Activated CD4-positive, alpha-beta T cell treated with anti-CD3 and anti-CD28 coated beads for 36 hours (primary cell): ENCODE measurements around the gene PROM1. TPM values are rescaled to one million over a fixed set of nuclear protein-coding genes. Genes with fewer than 3 reads are reported as not detected.

Experiments used
- ATAC-seq: fragments of 200-7000 bp; cut with Tn5 transposase; one replicate; pipeline ENCODE4 v1.10.0; 2021; ENCODE audit warnings: mild to moderate bottlenecking, moderate library complexity
- CTCF ChIA-PET: fragments of 350-600 bp; sonication (Branson Sonifier 250); formaldehyde crosslinking; loops from one replicate; lab custom pipeline; 2021; ENCODE audit warnings: antibody characterized with exemption; lab: Charles Lee
- POLR2A ChIA-PET: fragments of 350-600 bp; sonication (Branson Sonifier 250); formaldehyde crosslinking; loops from one replicate; lab custom pipeline; 2021; ENCODE audit warnings: antibody characterized with exemption, inconsistent platforms; lab: Charles Lee
- DNase-seq: peaks from one replicate; pipeline ENCODE4 v3.0.0-alpha.2; 2020
- H3K27ac Mint-ChIP-seq: one replicate; pipeline ENCODE4 v1.8.0; 2021; ENCODE audit warnings: mixed read lengths
- H3K27me3 Mint-ChIP-seq: one replicate; pipeline ENCODE4 v1.8.0; 2021; ENCODE audit warnings: mixed read lengths
- H3K36me3 Mint-ChIP-seq: one replicate; pipeline ENCODE4 v1.8.0; 2021; ENCODE audit warnings: low read depth, mixed read lengths
- H3K4me1 Mint-ChIP-seq: one replicate; pipeline ENCODE4 v1.8.0; 2021; ENCODE audit warnings: mixed read lengths
- H3K4me3 Mint-ChIP-seq: one replicate; pipeline ENCODE4 v1.8.0; 2021; ENCODE audit warnings: mild to moderate bottlenecking, moderate library complexity, mixed read lengths
- H3K9me3 Mint-ChIP-seq: one replicate; pipeline ENCODE4 v1.8.0; 2021; ENCODE audit warnings: low read depth, mixed read lengths
- intact Hi-C, 2 experiments: fragments of 100-400 bp; cut with DNase I in 1 of 2; cut with micrococcal nuclease in 1 of 2; formaldehyde crosslinking; loops; one replicate each; pipeline versions ENCODE4 v1.14.2 to v1.15.1; 2022 to 2024; cut with DNase I, micrococcal nuclease
- total RNA-seq, 2 experiments: library from RNA; stranded (reverse); gene quantifications; one replicate each; pipeline ENCODE4 v1.2.3, GENCODE V29; 2021

The PROM1 gene
- total RNA-seq, 2 experiments from 2014 or later, result 0.16 to 0.35 TPM

DNA sequence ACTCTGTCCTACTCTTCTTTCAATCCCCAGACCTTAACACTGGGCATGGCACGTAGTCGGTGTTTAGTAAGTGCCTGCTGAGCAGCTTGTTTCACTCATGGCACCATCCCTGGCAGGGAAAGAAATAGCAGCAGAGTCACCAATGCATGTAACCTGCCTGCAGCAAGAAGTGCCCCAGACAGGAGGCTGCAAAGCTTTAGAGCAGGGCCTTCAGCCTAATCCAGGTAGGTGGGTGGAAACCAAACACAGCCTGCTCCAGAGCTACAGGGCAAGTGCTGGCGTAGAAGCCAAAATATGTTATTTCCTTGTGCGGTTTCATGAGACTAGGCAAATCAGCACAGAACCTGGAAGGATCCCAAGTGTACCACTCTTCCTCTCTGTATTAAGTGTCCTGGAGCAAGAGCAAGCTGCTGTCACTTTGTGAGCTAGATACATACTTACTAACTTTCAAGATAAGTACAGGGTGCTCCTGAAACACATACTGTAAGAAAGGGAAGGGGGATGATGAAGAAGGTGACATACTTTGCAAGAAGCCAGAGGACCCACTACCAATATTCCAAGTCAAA, 5.5 kb downstream of the PROM1 start:
- no peaks in the 10 kb centered on the region for H3K9me3 Mint-ChIP-seq
- H3K27me3 Mint-ChIP-seq, result peaks cover 43% of the 10 kb centered on the region
- POLR2A ChIA-PET, result no interaction called here
- H3K4me1 Mint-ChIP-seq, result peaks cover 19% of the 10 kb centered on the region
- H3K36me3 Mint-ChIP-seq, result no peaks in the 10 kb centered on the region
- no peak overlapping the region for H3K4me3 Mint-ChIP-seq
- no peak overlapping the region for H3K27ac Mint-ChIP-seq
- CTCF ChIA-PET, result interaction anchor here (0.8 kb wide), 2 partner anchors 45 to 128 kb away, joined by 3 to 5 read pairs; no protein-coding TSS in a partner anchor
- intact Hi-C loops, result no loop called here
- DNase-seq, result no peak
- ATAC-seq, result no peak

DNA sequence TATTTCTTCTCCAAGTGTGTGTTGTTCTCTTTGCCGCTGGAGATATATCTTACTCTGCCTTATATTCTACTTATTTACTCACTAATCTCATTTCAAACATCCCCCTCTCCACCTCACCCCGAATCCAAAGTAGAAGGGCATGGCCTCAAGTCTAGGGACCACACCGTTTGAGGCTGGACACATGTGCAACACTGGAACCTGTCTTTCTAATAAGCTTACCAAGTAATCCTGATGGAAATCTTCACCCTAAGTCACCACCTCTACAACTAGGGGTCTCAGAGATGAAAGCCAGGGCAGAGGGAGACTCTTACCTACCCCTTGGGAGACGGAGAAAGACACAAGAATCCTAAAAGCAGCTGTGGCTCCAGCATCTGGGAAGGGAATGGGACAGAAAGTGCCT, 6.0 kb downstream of the PROM1 start:
- ChIA-PET POLR2A (no interaction called here), CTCF (interaction anchor here (0.8 kb wide), 1 partner anchor 46 kb away, joined by 3 read pairs; no protein-coding TSS in a partner anchor)
- Mint-ChIP-seq H3K4me1 (peaks cover 16% of the 10 kb centered on the region), H3K4me3 (no peak overlapping the region), H3K27ac (no peak overlapping the region), H3K36me3 (no peaks in the 10 kb centered on the region), H3K9me3 (no peaks in the 10 kb centered on the region), H3K27me3 (peaks cover 42% of the 10 kb centered on the region)
- ATAC-seq (no peak), DNase-seq (no peak)
- intact Hi-C loops, result no loop called here

DNA sequence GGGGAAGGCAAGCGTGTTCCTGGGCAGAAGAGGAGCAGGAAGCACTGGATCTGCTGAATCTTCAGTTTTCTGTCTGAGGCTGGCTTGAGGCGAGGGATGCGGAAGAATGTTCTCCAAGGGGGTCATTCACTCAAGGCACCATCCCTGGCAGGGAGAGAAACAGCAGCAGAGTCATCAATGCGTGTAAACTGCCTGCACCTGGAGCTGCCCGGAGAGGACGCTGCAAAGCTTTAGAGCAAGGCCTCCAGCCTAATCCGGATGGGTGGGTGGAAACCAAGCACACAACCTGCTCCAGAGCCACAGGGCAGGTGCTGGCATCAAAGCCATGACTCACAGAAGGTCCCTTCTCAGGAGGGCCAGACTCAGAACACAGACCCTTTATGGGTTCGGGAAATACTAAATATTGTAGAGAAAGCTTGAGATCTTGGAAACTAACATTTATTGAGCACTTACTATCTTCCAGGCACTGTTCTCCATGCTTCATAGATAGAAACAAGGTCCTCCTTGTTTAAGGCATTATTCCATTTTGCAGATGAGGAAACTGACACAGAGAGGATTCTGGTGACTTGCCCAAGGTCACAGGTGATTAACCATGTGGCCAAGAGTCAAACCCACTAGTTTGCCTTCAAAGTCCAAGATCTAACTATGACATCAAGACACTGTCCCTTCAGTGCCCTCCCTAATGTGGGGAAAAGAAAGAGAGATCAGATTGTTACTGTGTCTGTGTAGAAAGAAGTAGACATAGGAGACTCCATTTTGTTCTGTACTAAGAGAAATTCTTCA, 7.7 kb downstream of the PROM1 start:
- H3K36me3 Mint-ChIP-seq, result no peaks in the 10 kb centered on the region
- ChIA-PET POLR2A (no interaction called here), CTCF (interaction anchor here (0.6 kb wide), 1 partner anchor 209 kb away, joined by 3 read pairs; no protein-coding TSS in a partner anchor)
- no peaks in the 10 kb centered on the region for H3K9me3 Mint-ChIP-seq
- DNase-seq (no peak), ATAC-seq (no peak)
- peaks cover 39% of the 10 kb centered on the region for H3K27me3 Mint-ChIP-seq
- intact Hi-C loops, result no loop called here
- peaks cover 5% of the 10 kb centered on the region for H3K4me1 Mint-ChIP-seq
- no peak overlapping the region for H3K4me3 Mint-ChIP-seq
- no peak overlapping the region for H3K27ac Mint-ChIP-seq

DNA sequence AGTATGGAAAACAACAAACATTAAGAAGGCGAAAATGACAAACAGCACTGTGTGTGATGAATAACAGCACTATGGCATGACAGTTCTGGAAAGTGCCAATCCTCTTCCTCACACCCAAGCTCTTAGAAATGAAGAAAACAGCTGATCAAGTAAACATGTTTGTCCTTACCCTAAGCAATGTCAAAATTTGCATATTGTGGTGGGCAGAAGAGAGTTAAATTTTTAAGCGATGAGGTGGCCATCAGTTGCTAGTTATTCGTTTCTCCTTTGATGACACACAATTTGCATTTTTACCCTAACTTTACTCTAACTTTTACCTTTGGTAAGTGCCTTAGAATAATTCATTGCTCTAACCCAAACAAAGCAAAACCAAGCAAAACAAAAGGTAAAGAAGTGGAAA, 8.8 kb downstream of the PROM1 start:
- CTCF ChIA-PET, result no interaction called here
- no peak overlapping the region for H3K4me3 Mint-ChIP-seq
- DNase-seq (no peak), ATAC-seq (no peak)
- POLR2A ChIA-PET, result interaction anchor here (0.6 kb wide), 1 partner anchor 10 kb away, joined by 3 read pairs; no protein-coding TSS in a partner anchor
- H3K36me3 Mint-ChIP-seq, result no peaks in the 10 kb centered on the region
- peaks cover 5% of the 10 kb centered on the region for H3K4me1 Mint-ChIP-seq
- intact Hi-C loops, result no loop called here
- H3K9me3 Mint-ChIP-seq, result no peaks in the 10 kb centered on the region
- no peak overlapping the region for H3K27ac Mint-ChIP-seq
- peaks cover 38% of the 10 kb centered on the region for H3K27me3 Mint-ChIP-seq

DNA sequence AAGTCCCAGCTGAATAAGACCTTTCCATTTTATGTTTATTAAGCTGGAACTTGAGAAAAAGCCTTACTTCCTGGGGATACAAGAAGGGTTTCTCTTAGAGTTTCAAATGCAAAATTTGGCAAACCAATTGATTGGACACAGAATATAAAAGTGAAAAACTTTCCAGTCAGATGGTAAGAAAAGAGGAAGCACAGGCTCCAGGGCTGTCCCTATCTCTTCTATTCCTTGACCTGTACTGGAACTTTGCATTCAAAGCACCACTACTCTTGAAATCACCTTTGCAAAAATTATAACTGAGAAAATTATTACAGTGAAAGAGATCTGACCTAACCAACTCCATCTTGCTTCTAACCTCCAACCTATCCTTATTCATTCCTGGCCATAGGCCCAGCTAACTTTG, 11.7 kb downstream of the PROM1 start:
- no peak for ATAC-seq
- DNase-seq, result no peak
- no peaks in the 10 kb centered on the region for H3K36me3 Mint-ChIP-seq
- ChIA-PET CTCF (interaction anchor here (1.2 kb wide), 1 partner anchor 18 kb away, joined by 3 read pairs; no protein-coding TSS in a partner anchor), POLR2A (no interaction called here)
- no peaks in the 10 kb centered on the region for H3K9me3 Mint-ChIP-seq
- no peak overlapping the region for H3K27ac Mint-ChIP-seq
- intact Hi-C loops, result no loop called here
- peaks cover 28% of the 10 kb centered on the region for H3K27me3 Mint-ChIP-seq
- H3K4me1 Mint-ChIP-seq, result no peaks in the 10 kb centered on the region
- H3K4me3 Mint-ChIP-seq, result no peak overlapping the region

DNA sequence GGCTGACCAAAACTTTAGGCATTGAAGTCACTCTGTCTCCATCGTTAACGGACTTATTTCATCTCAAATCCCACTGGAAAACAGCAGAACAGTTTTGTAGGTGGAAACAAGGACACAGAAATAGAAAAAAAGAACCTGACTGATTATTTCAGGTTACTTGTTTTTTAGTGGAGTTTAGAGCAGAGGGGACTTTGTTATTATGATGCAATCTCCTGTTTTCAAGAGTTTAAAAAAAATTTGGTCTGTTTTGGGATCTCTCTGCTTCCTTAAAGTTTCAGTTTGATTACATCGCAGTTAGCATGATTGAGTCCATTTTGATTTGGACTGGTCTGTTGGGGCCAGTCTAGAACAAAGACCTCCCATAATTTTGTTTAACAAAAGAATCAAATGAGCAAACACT, 13.6 kb downstream of the PROM1 start:
- POLR2A ChIA-PET, result no interaction called here
- Mint-ChIP-seq H3K4me3 (no peak overlapping the region), H3K4me1 (no peaks in the 10 kb centered on the region), H3K36me3 (no peaks in the 10 kb centered on the region), H3K27ac (no peak overlapping the region), H3K9me3 (no peaks in the 10 kb centered on the region), H3K27me3 (peaks cover 20% of the 10 kb centered on the region)
- CTCF ChIA-PET, result interaction anchor here (0.6 kb wide), 1 partner anchor 233 kb away, joined by 3 read pairs; no protein-coding TSS in a partner anchor
- intact Hi-C loops, result no loop called here
- DNase-seq (no peak), ATAC-seq (no peak)

DNA sequence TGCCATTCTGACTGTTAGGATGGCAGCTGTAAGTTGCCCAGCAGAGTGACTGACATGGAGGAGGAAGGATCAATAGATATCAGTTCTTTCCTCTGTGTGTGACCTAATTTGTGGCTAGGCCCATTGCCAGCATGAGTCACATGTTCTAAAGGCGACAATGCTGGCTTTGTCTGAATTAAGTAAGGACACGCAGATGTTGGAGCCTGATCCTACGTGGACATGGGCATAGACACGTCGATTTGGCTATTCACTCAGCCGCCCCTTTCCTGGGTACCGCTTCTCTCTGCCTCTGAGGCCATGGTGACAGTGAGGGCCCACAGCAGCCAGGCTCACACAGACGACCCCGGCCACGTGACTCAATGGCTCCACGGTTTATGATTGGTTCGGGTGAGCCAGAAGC, 16.3 kb downstream of the PROM1 start:
- Mint-ChIP-seq H3K9me3 (peaks cover 4% of the 10 kb centered on the region), H3K4me1 (peaks cover 2% of the 10 kb centered on the region), H3K27me3 (peaks cover 15% of the 10 kb centered on the region), H3K36me3 (no peaks in the 10 kb centered on the region), H3K27ac (no peak overlapping the region), H3K4me3 (no peak overlapping the region)
- intact Hi-C loops, result no loop called here
- CTCF ChIA-PET, result interaction anchor here (0.7 kb wide), 1 partner anchor 15 kb away, joined by 3 read pairs; no protein-coding TSS in a partner anchor
- DNase-seq (peak; percentile 8), ATAC-seq (no peak)
- POLR2A ChIA-PET, result no interaction called here

DNA sequence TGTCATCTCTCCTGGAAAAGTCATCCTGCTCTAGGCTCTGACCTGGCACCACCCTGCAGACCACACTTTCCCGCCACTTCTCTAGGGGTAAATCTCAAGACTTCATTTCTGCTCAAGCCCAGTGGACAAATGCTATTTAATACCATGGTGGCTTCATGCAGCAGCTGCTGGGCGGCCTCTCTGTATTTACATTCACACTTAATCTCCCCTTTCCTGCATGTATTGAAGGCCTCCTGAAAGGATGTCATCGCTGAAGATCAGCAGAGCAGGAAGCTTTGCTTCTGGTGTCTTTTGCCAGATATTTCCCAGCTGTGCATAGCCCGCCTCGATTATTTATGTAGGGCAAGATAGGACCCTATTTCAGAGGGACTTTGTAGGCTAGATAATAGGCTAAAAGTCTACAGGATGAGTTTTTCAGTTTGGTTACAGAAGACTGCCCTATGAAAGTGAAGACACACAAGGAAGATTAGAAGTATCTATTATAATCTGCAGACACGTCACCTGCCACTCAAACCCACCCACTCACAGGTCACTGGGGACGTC, 17.2 kb downstream of the PROM1 start:
- Mint-ChIP-seq H3K27ac (no peak overlapping the region), H3K4me3 (no peak overlapping the region), H3K27me3 (peaks cover 13% of the 10 kb centered on the region), H3K4me1 (peaks cover 2% of the 10 kb centered on the region), H3K36me3 (no peaks in the 10 kb centered on the region), H3K9me3 (peaks cover 4% of the 10 kb centered on the region)
- ChIA-PET CTCF (interaction anchor here (1.1 kb wide), 1 partner anchor 157 kb away, joined by 4 read pairs; no protein-coding TSS in a partner anchor), POLR2A (no interaction called here)
- DNase-seq (no peak), ATAC-seq (no peak)
- intact Hi-C loops, result no loop called here

DNA sequence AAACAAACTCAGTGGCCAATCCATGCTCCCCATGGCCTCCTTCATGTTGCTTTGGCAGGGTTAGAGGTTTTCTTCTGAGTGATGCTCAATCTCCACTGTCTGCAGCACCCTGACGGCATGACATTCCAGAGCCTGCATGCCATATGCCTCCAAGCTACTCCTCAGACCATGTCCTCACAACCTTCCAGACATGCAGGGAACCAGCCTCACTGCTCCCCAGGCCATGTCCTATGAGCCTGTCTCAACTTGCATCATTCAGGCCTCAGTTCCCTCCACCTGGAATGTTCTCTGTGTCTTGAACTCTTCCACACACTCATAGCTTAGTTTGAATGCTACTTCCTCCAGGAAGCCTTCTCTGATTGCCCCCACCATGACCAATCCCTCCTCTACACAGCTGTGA, 18.8 kb downstream of the PROM1 start:
- POLR2A ChIA-PET, result no interaction called here
- peaks cover 8% of the 10 kb centered on the region for H3K27me3 Mint-ChIP-seq
- DNase-seq, result no peak
- H3K27ac Mint-ChIP-seq, result no peak overlapping the region
- peaks cover 4% of the 10 kb centered on the region for H3K9me3 Mint-ChIP-seq
- H3K36me3 Mint-ChIP-seq, result no peaks in the 10 kb centered on the region
- ATAC-seq, result no peak
- CTCF ChIA-PET, result no interaction called here
- intact Hi-C loops, result no loop called here
- peaks cover 2% of the 10 kb centered on the region for H3K4me1 Mint-ChIP-seq
- no peak overlapping the region for H3K4me3 Mint-ChIP-seq

DNA sequence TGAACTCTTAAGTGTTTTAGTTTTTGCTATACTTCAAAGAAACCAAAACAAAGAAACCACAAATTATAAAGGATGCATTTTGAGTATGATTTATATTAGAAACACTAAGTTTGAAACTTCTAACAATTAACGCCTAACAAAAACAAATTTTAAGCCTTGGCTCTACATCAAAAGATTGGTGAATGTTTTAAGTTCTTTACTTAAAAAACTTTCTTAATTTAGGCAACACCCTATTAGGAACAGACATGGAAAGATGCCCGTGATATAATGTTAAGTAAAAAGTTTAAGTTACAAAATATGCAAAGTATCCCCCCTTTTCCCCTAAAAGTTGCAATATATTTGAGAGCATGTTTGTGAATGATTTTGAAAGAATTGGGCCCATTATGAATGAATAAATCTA, 21.2 kb downstream of the PROM1 start:
- POLR2A ChIA-PET, result no interaction called here
- H3K27me3 Mint-ChIP-seq, result peaks cover 8% of the 10 kb centered on the region
- no peaks in the 10 kb centered on the region for H3K36me3 Mint-ChIP-seq
- peaks cover 2% of the 10 kb centered on the region for H3K4me1 Mint-ChIP-seq
- peaks cover 4% of the 10 kb centered on the region for H3K9me3 Mint-ChIP-seq
- no peak overlapping the region for H3K4me3 Mint-ChIP-seq
- intact Hi-C loops, result no loop called here
- ATAC-seq, result no peak
- no peak for DNase-seq
- CTCF ChIA-PET, result no interaction called here
- H3K27ac Mint-ChIP-seq, result no peak overlapping the region

DNA sequence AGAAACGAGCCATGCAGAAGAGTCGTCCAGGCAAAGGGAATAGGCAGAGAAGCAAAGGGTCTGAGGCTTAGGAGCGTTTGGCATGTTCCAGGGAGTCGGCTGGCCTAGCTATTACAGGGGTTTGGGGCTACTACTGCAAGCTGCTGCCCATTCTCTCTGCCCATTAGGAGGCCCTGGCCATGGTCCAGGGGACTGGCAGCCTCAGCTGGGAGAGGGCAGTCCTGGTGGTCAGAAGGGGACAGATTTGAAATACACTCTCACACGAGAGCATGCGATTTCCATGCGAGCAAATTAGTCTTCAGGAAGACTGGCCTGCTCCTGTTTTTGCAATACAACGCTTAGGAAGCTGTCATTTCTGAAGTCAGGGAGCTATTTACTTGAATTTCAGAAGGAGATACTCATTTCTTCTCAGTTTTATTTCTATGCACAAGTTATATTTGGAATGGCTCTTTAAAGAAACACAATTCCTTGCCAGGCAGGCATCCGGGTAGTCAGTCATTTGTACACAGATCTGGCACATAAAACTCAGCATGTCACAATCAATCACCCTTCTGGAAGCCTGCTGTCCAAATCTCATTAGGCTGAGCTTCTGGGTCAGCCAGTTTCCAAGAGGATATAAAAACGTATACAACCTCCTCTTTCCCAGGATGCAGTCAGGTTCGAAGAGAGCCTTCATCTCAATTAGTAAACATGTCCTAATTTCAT, 27.0 kb downstream of the PROM1 start:
- no peak overlapping the region for H3K4me3 Mint-ChIP-seq
- no peaks in the 10 kb centered on the region for H3K9me3 Mint-ChIP-seq
- no peak for DNase-seq
- ATAC-seq, result no peak
- H3K27me3 Mint-ChIP-seq, result peaks cover 25% of the 10 kb centered on the region
- CTCF ChIA-PET, result interaction anchor here (0.5 to 1.4 kb wide), 3 partner anchors 28 to 232 kb away, joined by 3 to 4 read pairs (median 4); no protein-coding TSS in a partner anchor
- intact Hi-C loops, result no loop called here
- POLR2A ChIA-PET, result no interaction called here
- H3K4me1 Mint-ChIP-seq, result no peaks in the 10 kb centered on the region
- no peak overlapping the region for H3K27ac Mint-ChIP-seq
- H3K36me3 Mint-ChIP-seq, result no peaks in the 10 kb centered on the region
